HG03175 (cell line): ENCODE measurements around the gene TROAP.
A peak's percentile ranks its signal among the peaks of the same experiment; 100 is the strongest.
"Not testable (repeated sequence)": the region's sequence is repeated elsewhere in the genome, so short reads cannot be mapped to it uniquely, and the experiment has no call there.

Experiments
- ATAC-seq: cut with Tn5 transposase; IDR thresholded peaks from one replicate; pipeline ENCODE4 v1.9.1; 2021; ENCODE audit warnings: mild to moderate bottlenecking, moderate library complexity; ENCODE audit not compliant: unreplicated experiment

Gene TROAP

GRCh38 chr12:49330032-49330619, 7.1 kb downstream of the TROAP start:
- no peak for ATAC-seq

GRCh38 chr12:49330631-49331379, 7.8 kb downstream of the TROAP start:
- ATAC-seq, result no peak

- ATAC-seq, result no peak
Measured at GRCh38 chr12:49331380-49332222, 8.5 kb downstream of the TROAP start.

GRCh38 chr12:49332441-49332861, 9.4 kb downstream of the TROAP start:
- ATAC-seq, result no peak

- ATAC-seq, result no peak
Measured at GRCh38 chr12:49332891-49333371, 9.9 kb downstream of the TROAP start.

- ATAC-seq, result not testable (repeated sequence)
Measured at GRCh38 chr12:49333778-49334177, 10.7 kb downstream of the TROAP start.

GRCh38 chr12:49334226-49334625, 11.2 kb downstream of the TROAP start:
- ATAC-seq, result no peak

GRCh38 chr12:49334681-49335080, 11.6 kb downstream of the TROAP start:
- no peak for ATAC-seq

GRCh38 chr12:49335118-49335954, 12.3 kb downstream of the TROAP start:
- ATAC-seq, result no peak

- ATAC-seq, result no peak
Measured at GRCh38 chr12:49335955-49336644, 13.0 kb downstream of the TROAP start.

- peak; percentile 66 for ATAC-seq
Measured at GRCh38 chr12:49336645-49337584, 13.9 kb downstream of the TROAP start, which contains the start of gene C1QL4. C1QL4 (minus strand) TSS chr12:49337188; CDS start chr12:49336477, 711 bp downstream.

- ATAC-seq, result no peak
Measured at GRCh38 chr12:49338830-49339463, 15.9 kb downstream of the TROAP start.

- no peak for ATAC-seq
Measured at GRCh38 chr12:49339464-49339861, 16.4 kb downstream of the TROAP start.

GRCh38 chr12:49340095-49340870, 17.2 kb downstream of the TROAP start:
- no peak for ATAC-seq

GRCh38 chr12:49340971-49341776, 18.1 kb downstream of the TROAP start:
- no peak for ATAC-seq

- ATAC-seq, result no peak
Measured at GRCh38 chr12:49341777-49342065, 18.7 kb downstream of the TROAP start.
